HepG2 (cell line): ENCODE data around the gene GIPC1.

Source experiments
- CBFB ChIP-seq: sonication (generic); formaldehyde crosslinking; IDR thresholded peaks from 2 replicates; pipeline ENCODE4 v1.4.0; 2020; ENCODE audit warnings: missing genetic modification reagents
- CTCF ChIP-seq: sonication (generic); formaldehyde crosslinking; IDR thresholded peaks from 2 replicates; pipeline ENCODE4 v1.5.0; 2020; ENCODE audit warnings: mild to moderate bottlenecking, missing genetic modification reagents, moderate library complexity
- NPAS2 ChIP-seq: sonication (generic); formaldehyde crosslinking; IDR thresholded peaks from 2 replicates; pipeline ENCODE4 v1.8.0; 2022; ENCODE audit warnings: mild to moderate bottlenecking, missing genetic modification reagents, borderline replicate concordance
- SRF ChIP-seq: IDR thresholded peaks from 2 replicates; pipeline ENCODE4 v1.6.1; 2011; ENCODE audit warnings: mild to moderate bottlenecking, low read depth, low read length, moderate library complexity
- USF2 ChIP-seq, 2 experiments: sonication (generic) in 1 of 2; formaldehyde crosslinking in 1 of 2; IDR thresholded peaks; 2 replicates each; pipeline versions ENCODE4 v1.5.1 to v1.6.1; 2011 to 2020; ENCODE audit warnings: borderline replicate concordance in 1 of 2, low read depth in 1 of 2, low read length in 1 of 2, mild to moderate bottlenecking in 1 of 2, missing genetic modification reagents in 1 of 2, moderate library complexity in 1 of 2

GRCh38 chr19:14430712-14431111 lies 65.2 kb downstream of the GIPC1 start:
- TF ChIP-seq USF2 (IDR thresholded peaks at IDR 0.05; ENCODE audit: low read depth, low read length) (no peak), USF2 (CRISPR knock-in tag; IDR thresholded peaks at IDR 0.05; ENCODE audit: borderline replicate concordance) (no peak), SRF (no peak), CTCF (CRISPR knock-in tag) (no peak), CBFB (CRISPR knock-in tag) (no peak), NPAS2 (CRISPR knock-in tag) (no peak)
